Panc1 (cell line): ENCODE measurements around the gene TTF1. TPM values are rescaled to one million over a fixed set of nuclear protein-coding genes. Genes with fewer than 3 reads are reported as not detected.

ENCODE experiments used
- ATAC-seq: fragments of 200-7000 bp; cut with Tn5 transposase; 2 replicates; pipeline ENCODE4 v1.9.1; 2020; ENCODE audit warnings: mild to moderate bottlenecking, moderate library complexity
- BruUV-seq: library from RNA; stranded (reverse); fragments of 400-500 nt; replicated peaks from 2 replicates; lab custom pipeline; 2021; lab: Mats Ljungman, UMichigan
- CTCF ChIA-PET: fragments of 300-600 bp; sonication (Branson Sonifier 250); formaldehyde crosslinking; loops from one replicate; lab custom pipeline; 2022; ENCODE audit warnings: antibody characterized with exemption; lab: Charles Lee
- POLR2A ChIA-PET: fragments of 300-600 bp; sonication (Branson Sonifier 250); formaldehyde crosslinking; loops from one replicate; lab custom pipeline; 2022; ENCODE audit warnings: antibody characterized with exemption; lab: Charles Lee
- DNase-seq: peaks from one replicate; pipeline ENCODE4 v3.0.0-alpha.2; 2010; ENCODE audit warnings: low read depth, low spot score
- H3K27ac ChIP-seq: 2 replicates; pipeline ENCODE4 v1.5.1; 2011; ENCODE audit warnings: mild to moderate bottlenecking, low read length, inconsistent platforms
- H3K27me3 ChIP-seq: fragments of 200-500 bp; sonication (Bioruptor generic); 2 replicates; pipeline ENCODE4 v1.6.0; 2014; ENCODE audit warnings: low read length, inconsistent platforms; ENCODE audit not compliant: control insufficient read depth, insufficient read depth
- H3K36me3 ChIP-seq: fragments of 200-500 bp; sonication (Bioruptor generic); 2 replicates; pipeline ENCODE4 v1.5.1; 2014; ENCODE audit warnings: inconsistent platforms, mild to moderate bottlenecking, low read length, moderate library complexity; ENCODE audit not compliant: control insufficient read depth, insufficient read depth
- H3K4me1 ChIP-seq: 2 replicates; pipeline ENCODE4 v1.5.1; 2011; ENCODE audit warnings: inconsistent platforms, mild to moderate bottlenecking, low read length, moderate library complexity; ENCODE audit not compliant: control insufficient read depth, insufficient read depth
- H3K4me3 ChIP-seq, 2 experiments: 2 replicates each; pipeline ENCODE4 v1.5.1; 2011 to 2012; ENCODE audit warnings: low read depth in 2 of 2, low read length in 2 of 2, mild to moderate bottlenecking in 2 of 2, inconsistent platforms in 1 of 2, moderate library complexity in 1 of 2
- H3K9me3 ChIP-seq: fragments of 200-500 bp; sonication (Bioruptor generic); 2 replicates; pipeline ENCODE4 v1.5.1; 2014; ENCODE audit warnings: low read depth, mild to moderate bottlenecking, inconsistent platforms, low read length, moderate library complexity; ENCODE audit not compliant: control insufficient read depth, insufficient read depth
- CTCF ChIP-seq: fragments of 450-650 bp; IDR thresholded peaks from 2 replicates; pipeline ENCODE4 v1.5.1; 2017; ENCODE audit warnings: mild to moderate bottlenecking
- POLR2AphosphoS5 ChIP-seq: IDR thresholded peaks from 2 replicates; pipeline ENCODE4 v1.6.1; 2012; ENCODE audit warnings: mild to moderate bottlenecking, low read depth, low read length, moderate library complexity
- REST ChIP-seq, 2 experiments: IDR thresholded peaks; 2 replicates each; pipeline ENCODE4 v1.6.1; 2011 to 2012; ENCODE audit warnings: low read depth in 2 of 2, control low read depth in 1 of 2, low read length in 1 of 2, mild to moderate bottlenecking in 1 of 2, moderate library complexity in 1 of 2; ENCODE audit not compliant: insufficient read depth in 1 of 2
- SIN3A ChIP-seq: IDR thresholded peaks from 2 replicates; pipeline ENCODE4 v1.6.1; 2012; ENCODE audit warnings: low read depth, mild to moderate bottlenecking, low read length, moderate library complexity, borderline replicate concordance; ENCODE audit not compliant: insufficient read depth
- TCF7L2 ChIP-seq: IDR thresholded peaks from 2 replicates; pipeline ENCODE4 v1.6.1; 2011; ENCODE audit warnings: mild to moderate bottlenecking, low read depth, low read length, inconsistent platforms
- in situ Hi-C: cut with HindIII; loops from 2 replicates; pipeline ENCODE4 v1.10.0; 2016; ENCODE audit warnings: low sequenced_read_pairs, low pct_unique_long_range_greater_than_20kb
- intact Hi-C: fragments of 100-400 bp; cut with micrococcal nuclease; formaldehyde crosslinking; loops from one replicate; pipeline ENCODE4 v1.10.0; 2022; ENCODE audit not compliant: unreplicated experiment
- total RNA-seq: library from RNA; stranded (reverse); gene quantifications from one replicate; pipeline ENCODE4 v1.2.1, GENCODE V29; 2021; ENCODE audit not compliant: unreplicated experiment

TTF1 gene
- total RNA-seq, 1 experiment from 2014 or later, result 8.4 TPM

- POLR2A ChIA-PET, result interaction anchor here (0.5 kb wide), 1 partner anchor 22 kb away, joined by 6 read pairs; no protein-coding TSS in a partner anchor
Observed at GRCh38 chr9:132384376-132384775, 22.3 kb downstream of the TTF1 start.

GRCh38 chr9:132383462-132383883 is 23.2 kb downstream of the TTF1 start:
- no peaks in the 10 kb centered on the region for H3K4me1 ChIP-seq
- no peak for ATAC-seq
- DNase-seq, result no peak
- ChIA-PET CTCF (no interaction called here), POLR2A (no interaction called here)
- TF ChIP-seq CTCF, result no peak
- TF ChIP-seq POLR2AphosphoS5, result no peak
- no peak for TF ChIP-seq REST (IDR thresholded peaks at IDR 0.05; ENCODE audit: insufficient read depth in 1 of 2, low read depth in 2 of 2, low read length in 1 of 2)
- no peak for TF ChIP-seq SIN3A
- TF ChIP-seq TCF7L2, result no peak
- no peaks in the 10 kb centered on the region; the same call in 1 of the 2 replicates for H3K36me3 ChIP-seq
- BruUV-seq, result no TSS peak
- H3K4me3 ChIP-seq, result no peak overlapping the region
- in situ Hi-C loops (no loop called here), intact Hi-C loops (no loop called here)
- no peaks in the 10 kb centered on the region for H3K9me3 ChIP-seq
- H3K27me3 ChIP-seq, result no peaks in the 10 kb centered on the region
- no peak overlapping the region for H3K27ac ChIP-seq

More at GRCh38 chr9:132384376-132384775, 22.3 kb downstream of the TTF1 start:
- intact Hi-C loops (no loop called here), in situ Hi-C loops (no loop called here)
- no peak for TF ChIP-seq TCF7L2
- TF ChIP-seq REST (IDR thresholded peaks at IDR 0.05; ENCODE audit: insufficient read depth in 1 of 2, low read depth in 2 of 2, low read length in 1 of 2), result no peak
- no peak for TF ChIP-seq POLR2AphosphoS5
- no peak for TF ChIP-seq CTCF
- no peak for TF ChIP-seq SIN3A
- DNase-seq (no peak), ATAC-seq (no peak)
- CTCF ChIA-PET, result no interaction called here
- no peak overlapping the region for H3K4me3 ChIP-seq
- H3K27me3 ChIP-seq, result no peaks in the 10 kb centered on the region
- H3K36me3 ChIP-seq, result no peaks in the 10 kb centered on the region; the same call in 1 of the 2 replicates
- H3K4me1 ChIP-seq, result no peaks in the 10 kb centered on the region
- no peaks in the 10 kb centered on the region for H3K9me3 ChIP-seq
- no peak overlapping the region for H3K27ac ChIP-seq
- BruUV-seq, result no TSS peak
